Astrocyte (in vitro differentiated cells and primary cell): ENCODE results near the gene LRP11.

Experiments used
- EZH2 ChIP-seq: IDR thresholded peaks from 2 replicates; pipeline ENCODE4 v1.6.1; 2012; ENCODE audit warnings: mild to moderate bottlenecking, low read length, inconsistent platforms; ENCODE audit not compliant: insufficient read depth
- TF ChIP-seq, protein P1 (sequence below): IDR thresholded peaks from 2 replicates; pipeline ENCODE4 v1.5.1; 2011; ENCODE audit warnings: low read depth, mild to moderate bottlenecking, inconsistent platforms, low read length, moderate library complexity; ENCODE audit not compliant: insufficient read depth

DNA sequence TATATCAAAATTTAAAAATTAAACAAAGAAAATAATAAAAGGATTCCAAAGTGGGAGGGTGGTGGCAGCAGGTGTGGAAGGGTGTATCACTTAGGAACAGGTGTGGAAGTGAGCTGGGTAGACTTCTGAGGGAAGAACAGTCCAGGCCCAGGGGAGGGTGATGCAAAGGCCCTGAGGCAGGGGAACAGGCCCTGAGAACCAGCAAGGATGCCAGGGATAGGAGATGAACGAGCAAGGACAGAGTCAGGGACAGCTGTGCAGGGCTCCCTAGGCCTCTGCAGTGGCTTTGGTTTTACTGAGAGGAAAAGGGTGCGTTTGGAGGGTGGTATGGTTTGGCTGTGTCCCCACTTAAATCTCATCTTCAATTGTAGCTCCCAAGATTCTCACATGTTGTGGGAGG, 43.2 kb upstream of the LRP11 start:
- TF ChIP-seq, protein P1, sequence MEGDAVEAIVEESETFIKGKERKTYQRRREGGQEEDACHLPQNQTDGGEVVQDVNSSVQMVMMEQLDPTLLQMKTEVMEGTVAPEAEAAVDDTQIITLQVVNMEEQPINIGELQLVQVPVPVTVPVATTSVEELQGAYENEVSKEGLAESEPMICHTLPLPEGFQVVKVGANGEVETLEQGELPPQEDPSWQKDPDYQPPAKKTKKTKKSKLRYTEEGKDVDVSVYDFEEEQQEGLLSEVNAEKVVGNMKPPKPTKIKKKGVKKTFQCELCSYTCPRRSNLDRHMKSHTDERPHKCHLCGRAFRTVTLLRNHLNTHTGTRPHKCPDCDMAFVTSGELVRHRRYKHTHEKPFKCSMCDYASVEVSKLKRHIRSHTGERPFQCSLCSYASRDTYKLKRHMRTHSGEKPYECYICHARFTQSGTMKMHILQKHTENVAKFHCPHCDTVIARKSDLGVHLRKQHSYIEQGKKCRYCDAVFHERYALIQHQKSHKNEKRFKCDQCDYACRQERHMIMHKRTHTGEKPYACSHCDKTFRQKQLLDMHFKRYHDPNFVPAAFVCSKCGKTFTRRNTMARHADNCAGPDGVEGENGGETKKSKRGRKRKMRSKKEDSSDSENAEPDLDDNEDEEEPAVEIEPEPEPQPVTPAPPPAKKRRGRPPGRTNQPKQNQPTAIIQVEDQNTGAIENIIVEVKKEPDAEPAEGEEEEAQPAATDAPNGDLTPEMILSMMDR = no peak
- no peak for TF ChIP-seq EZH2
